ENCODE measurements around the gene GCH1.

DNA sequence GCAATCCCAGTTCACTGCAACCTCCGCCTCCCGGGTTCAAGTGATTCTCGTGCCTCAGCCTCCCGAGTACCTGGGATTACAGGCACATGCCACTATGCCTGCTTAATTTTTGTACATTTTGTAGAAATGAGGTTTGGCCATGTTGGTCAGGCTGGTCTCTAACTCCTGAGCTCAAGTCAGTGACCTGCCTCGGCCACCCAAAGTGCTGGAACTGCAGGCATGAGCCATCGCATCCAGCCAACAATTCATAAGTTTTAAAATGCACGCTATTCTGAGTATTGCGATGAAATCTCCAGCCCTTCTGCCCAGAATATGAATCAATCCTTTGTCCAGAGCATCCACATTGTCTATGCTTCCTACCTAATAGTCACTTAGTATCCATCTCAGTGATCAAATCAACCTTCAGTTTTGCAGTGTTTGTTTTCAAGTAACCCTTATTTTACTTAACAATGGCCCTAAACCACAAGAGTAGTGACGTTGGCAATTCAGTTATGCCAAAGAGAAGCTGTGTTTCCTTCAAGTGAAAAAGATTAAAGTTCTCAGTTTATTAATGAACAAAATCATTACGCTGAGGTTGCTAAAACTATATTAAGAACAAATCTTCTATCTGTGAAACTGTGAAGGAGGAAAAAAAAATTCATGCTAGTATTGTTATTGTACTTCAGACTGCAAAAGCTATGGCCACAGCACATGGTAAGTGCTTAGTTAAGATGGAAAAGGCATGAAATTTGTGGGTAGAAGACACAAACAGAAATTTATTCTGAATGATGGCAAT lies 11.0 kb downstream of the GCH1 start:
- no peak for TF ChIP-seq POLR2AphosphoS5 (IDR thresholded peaks at IDR 0.05; ENCODE audit: low read depth, low read length)
- TF ChIP-seq CTCF (IDR thresholded peaks at IDR 0.05 in 2 of 3, conservative IDR thresholded peaks at IDR 0.05 in 1 of 3; ENCODE audit: borderline replicate concordance in 1 of 3, insufficient read depth in 1 of 3, low read depth in 2 of 3, low read length in 2 of 3), result no peak
- TF ChIP-seq POLR2A (IDR thresholded peaks at IDR 0.05; ENCODE audit: borderline replicate concordance, extremely low read depth, insufficient read depth, insufficient read length), result no peak
- no peak for TF ChIP-seq EZH2 (IDR thresholded peaks at IDR 0.05)
- TF ChIP-seq EZH2phosphoT487 (IDR thresholded peaks at IDR 0.05; ENCODE audit: borderline replicate concordance), result no peak
- no peak for TF ChIP-seq RAD21 (IDR thresholded peaks at IDR 0.05; ENCODE audit: low read depth)
- TF ChIP-seq ZFX (IDR thresholded peaks at IDR 0.05), result no peak
- no peak for TF ChIP-seq SP1 (IDR thresholded peaks at IDR 0.05; ENCODE audit: low read depth)
- no peak for TF ChIP-seq REST (IDR thresholded peaks at IDR 0.05; ENCODE audit: low read depth)
- no peak for TF ChIP-seq TCF7L2 (IDR thresholded peaks at IDR 0.05; ENCODE audit: borderline replicate concordance, extremely low read depth, insufficient read depth, insufficient read length)
- no peak for TF ChIP-seq YY1 (IDR thresholded peaks at IDR 0.05; ENCODE audit: extremely low read depth, insufficient replicate concordance, low read depth, low read length)
- TF ChIP-seq, protein P1, sequence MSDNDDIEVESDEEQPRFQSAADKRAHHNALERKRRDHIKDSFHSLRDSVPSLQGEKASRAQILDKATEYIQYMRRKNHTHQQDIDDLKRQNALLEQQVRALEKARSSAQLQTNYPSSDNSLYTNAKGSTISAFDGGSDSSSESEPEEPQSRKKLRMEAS (IDR thresholded peaks at IDR 0.05), result no peak
